Endothelial cell of hepatic sinusoid (primary cell): ENCODE results near the gene RBPMS2.

Source experiments
- in situ Hi-C: cut with HindIII; loops from 2 replicates; pipeline ENCODE4 v1.10.0; 2017; ENCODE audit warnings: low sequenced_read_pairs

RBPMS2 gene

GRCh38 chr15:64791401-64791800, 16.0 kb upstream of the RBPMS2 start:
- in situ Hi-C loops = no loop called here

- in situ Hi-C loops = no loop called here
Observed at GRCh38 chr15:64783796-64784195, 8.4 kb upstream of the RBPMS2 start.

GRCh38 chr15:64782751-64783150, 7.4 kb upstream of the RBPMS2 start:
- in situ Hi-C loops = no loop called here

GRCh38 chr15:64781299-64781698, 5.9 kb upstream of the RBPMS2 start:
- in situ Hi-C loops = no loop called here

GRCh38 chr15:64780600-64781156, 5.3 kb upstream of the RBPMS2 start:
- in situ Hi-C loops = no loop called here

- in situ Hi-C loops = loop anchor here (5.0 kb wide), 2 partner anchors 57 to 58 kb away; no protein-coding TSS in a partner anchor
Observed at GRCh38 chr15:64779630-64780029, 4.2 kb upstream of the RBPMS2 start.

GRCh38 chr15:64779024-64779423, 3.6 kb upstream of the RBPMS2 start:
- in situ Hi-C loops = loop anchor here (5.0 kb wide), 2 partner anchors 57 to 58 kb away; no protein-coding TSS in a partner anchor

- in situ Hi-C loops = loop anchor here (5.0 kb wide), 2 partner anchors 54 to 61 kb away; no protein-coding TSS in a partner anchor
Observed at GRCh38 chr15:64776402-64776786, 1.0 kb upstream of the RBPMS2 start.

- in situ Hi-C loops = loop anchor here (5.0 kb wide), 2 partner anchors 53 to 62 kb away; no protein-coding TSS in a partner anchor
Observed at GRCh38 chr15:64774629-64775493, 528 bp downstream of the RBPMS2 start.

GRCh38 chr15:64774037-64774628, 1.3 kb downstream of the RBPMS2 start:
- in situ Hi-C loops = no loop called here

GRCh38 chr15:64773606-64774005, 1.8 kb downstream of the RBPMS2 start:
- in situ Hi-C loops = no loop called here

GRCh38 chr15:64772964-64773363, 2.4 kb downstream of the RBPMS2 start:
- in situ Hi-C loops = no loop called here

- in situ Hi-C loops = no loop called here
Observed at GRCh38 chr15:64772488-64772887, 2.9 kb downstream of the RBPMS2 start.

- in situ Hi-C loops = no loop called here
Observed at GRCh38 chr15:64770626-64771025, 4.8 kb downstream of the RBPMS2 start.

GRCh38 chr15:64767203-64767602, 8.2 kb downstream of the RBPMS2 start:
- in situ Hi-C loops = no loop called here

- in situ Hi-C loops = no loop called here
Observed at GRCh38 chr15:64766058-64766457, 9.3 kb downstream of the RBPMS2 start.

GRCh38 chr15:64763874-64764273, 11.5 kb downstream of the RBPMS2 start:
- in situ Hi-C loops = no loop called here

- in situ Hi-C loops = no loop called here
Observed at GRCh38 chr15:64763462-64763861, 11.9 kb downstream of the RBPMS2 start.

GRCh38 chr15:64763021-64763420, 12.4 kb downstream of the RBPMS2 start:
- in situ Hi-C loops = no loop called here

GRCh38 chr15:64762546-64762945, 12.8 kb downstream of the RBPMS2 start:
- in situ Hi-C loops = no loop called here

GRCh38 chr15:64761156-64761555, 14.2 kb downstream of the RBPMS2 start:
- in situ Hi-C loops = no loop called here

GRCh38 chr15:64760056-64760455, 15.3 kb downstream of the RBPMS2 start:
- in situ Hi-C loops = no loop called here
